Measurements from ENCODE around the gene WDR12. TPM values are rescaled to one million over a fixed set of nuclear protein-coding genes. Genes with fewer than 3 reads are reported as not detected.
A peak's percentile ranks its signal among the peaks of the same experiment; 100 is the strongest.
"Not testable (repeated sequence)": the region's sequence is repeated elsewhere in the genome, so short reads cannot be mapped to it uniquely, and the experiment has no call there.

Gene WDR12
- 39.3 and 52.2 TPM in 2 replicates for total RNA-seq (2012; rRNA removed)

GRCh38 chr2:202911512-202912341 lies at the start of gene WDR12, which contains the start of gene CARF:
WDR12 (minus strand) TSS chr2:202911673; CDS start chr2:202911476, 197 bp downstream.
CARF (plus strand) TSS chr2:202912275; CDS start chr2:202941903, 29,628 bp downstream.
- Histone ChIP-seq H3K9me3 (replicated peaks; ENCODE audit: low read length) (no peaks in the 10 kb centered on the region), H3K36me3 (ENCODE audit: insufficient read depth, low read length) (no peaks in the 10 kb centered on the region), H3K4me3 (ENCODE audit: low read length) (peak within 1 kb of the TSS; percentile 84), H3K9ac (ENCODE audit: low read depth, low read length) (peak within 1 kb of the TSS; percentile 89), H3K4me1 (ENCODE audit: control insufficient read depth, insufficient read depth, low read length) (peaks cover 7% of the 10 kb centered on the region), H3K4me2 (ENCODE audit: low read length) (peak within 1 kb of the TSS; percentile 91), H3K27me3 (ENCODE audit: control insufficient read depth, insufficient read depth, low read length) (no peaks in the 10 kb centered on the region)

DNA sequence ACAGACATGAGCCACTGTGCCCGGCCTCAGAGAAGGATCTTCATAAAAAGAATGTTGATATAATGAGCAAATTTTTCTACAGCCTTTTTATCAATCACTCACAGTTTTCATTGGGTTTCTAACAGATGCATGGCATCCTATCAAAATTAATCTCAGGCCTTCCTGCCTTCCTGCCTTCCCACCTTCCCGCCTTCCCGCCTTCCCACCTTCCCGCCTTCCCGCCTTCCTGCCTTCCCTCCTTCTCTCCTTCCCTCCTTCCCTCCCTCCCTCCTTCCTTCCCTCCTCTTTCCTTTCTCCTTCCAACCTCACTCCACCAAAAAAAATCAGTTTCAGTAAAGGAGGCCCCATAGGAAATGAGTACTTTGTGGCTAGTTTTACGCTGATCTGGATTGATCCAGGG lies 49.1 kb upstream of the WDR12 start:
- no peaks in the 10 kb centered on the region for H3K36me3 ChIP-seq (ENCODE audit: insufficient read depth, low read length)
- no peaks in the 10 kb centered on the region for H3K9me3 ChIP-seq (replicated peaks; ENCODE audit: low read length)
- no peaks in the 10 kb centered on the region for H3K27me3 ChIP-seq (ENCODE audit: control insufficient read depth, insufficient read depth, low read length)
- H3K4me2 ChIP-seq (ENCODE audit: low read length), result no peak overlapping the region
- no peak overlapping the region for H3K9ac ChIP-seq (ENCODE audit: low read depth, low read length)
- no peak overlapping the region for H3K4me3 ChIP-seq (ENCODE audit: low read length)
- no peaks in the 10 kb centered on the region for H3K4me1 ChIP-seq (ENCODE audit: control insufficient read depth, insufficient read depth, low read length)

DNA sequence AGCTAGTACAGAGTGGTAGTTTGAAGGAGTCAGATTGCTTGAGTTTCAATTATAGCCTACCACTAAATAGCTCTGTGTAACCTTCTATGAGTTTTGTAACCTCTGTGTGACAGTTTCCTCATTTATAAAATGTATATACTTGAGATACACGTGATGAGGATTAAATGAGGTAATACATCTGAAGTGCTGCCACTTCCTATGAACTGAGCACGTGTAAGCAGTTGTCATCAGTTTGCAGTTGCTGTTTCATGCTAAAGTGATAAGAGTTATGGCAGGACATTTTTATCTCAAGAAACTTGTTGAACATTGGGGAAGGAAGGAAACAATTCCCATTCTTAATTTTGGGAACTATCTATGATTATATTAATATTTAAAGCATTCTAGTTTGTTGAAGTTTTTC lies 39.1 kb upstream of the WDR12 start:
- Histone ChIP-seq H3K4me2 (ENCODE audit: low read length) (no peak overlapping the region), H3K36me3 (ENCODE audit: insufficient read depth, low read length) (no peaks in the 10 kb centered on the region), H3K4me3 (ENCODE audit: low read length) (no peak overlapping the region), H3K9ac (ENCODE audit: low read depth, low read length) (no peak overlapping the region), H3K4me1 (ENCODE audit: control insufficient read depth, insufficient read depth, low read length) (no peaks in the 10 kb centered on the region), H3K9me3 (replicated peaks; ENCODE audit: low read length) (no peaks in the 10 kb centered on the region), H3K27me3 (ENCODE audit: control insufficient read depth, insufficient read depth, low read length) (no peaks in the 10 kb centered on the region)

DNA sequence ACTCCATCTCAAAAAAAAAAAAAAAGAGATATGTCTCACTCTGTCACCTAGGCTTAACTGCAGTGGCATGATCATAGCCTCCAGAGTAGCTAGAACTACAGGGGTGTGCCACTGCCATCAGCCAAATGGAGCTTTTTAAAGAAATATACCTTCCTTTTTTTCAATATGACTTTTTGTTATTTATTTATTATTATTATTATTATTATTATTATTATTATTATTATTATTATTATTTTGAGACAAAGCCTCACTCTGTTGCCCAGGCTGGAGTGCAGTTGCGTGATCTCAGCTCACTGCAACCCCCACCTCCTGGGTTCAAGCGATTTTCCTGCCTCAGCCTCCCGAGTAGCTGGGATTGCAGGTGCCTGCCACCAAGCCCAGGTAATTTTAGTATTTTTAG lies 37.9 kb upstream of the WDR12 start:
- H3K9ac ChIP-seq (ENCODE audit: low read depth, low read length), result not testable (repeated sequence)

GRCh38 chr2:202945497-202945896 lies 34.0 kb upstream of the WDR12 start:
- Histone ChIP-seq H3K9me3 (replicated peaks; ENCODE audit: low read length) (no peaks in the 10 kb centered on the region), H3K4me3 (ENCODE audit: low read length) (no peak overlapping the region), H3K4me2 (ENCODE audit: low read length) (no peak overlapping the region), H3K27me3 (ENCODE audit: control insufficient read depth, insufficient read depth, low read length) (no peaks in the 10 kb centered on the region), H3K9ac (ENCODE audit: low read depth, low read length) (no peak overlapping the region), H3K4me1 (ENCODE audit: control insufficient read depth, insufficient read depth, low read length) (peaks cover 3% of the 10 kb centered on the region), H3K36me3 (ENCODE audit: insufficient read depth, low read length) (no peaks in the 10 kb centered on the region)

More for the DNA sequence above, 37.9 kb upstream of the WDR12 start:
- H3K27me3 ChIP-seq (ENCODE audit: control insufficient read depth, insufficient read depth, low read length); H3K36me3 ChIP-seq (ENCODE audit: insufficient read depth, low read length); H3K4me1 ChIP-seq (ENCODE audit: control insufficient read depth, insufficient read depth, low read length); H3K4me2 ChIP-seq (ENCODE audit: low read length); H3K9me3 ChIP-seq (replicated peaks; ENCODE audit: low read length); H3K4me3 ChIP-seq (ENCODE audit: low read length): not testable (repeated sequence)

- Histone ChIP-seq H3K27me3 (ENCODE audit: control insufficient read depth, insufficient read depth, low read length) (no peaks in the 10 kb centered on the region), H3K9ac (ENCODE audit: low read depth, low read length) (no peak overlapping the region), H3K9me3 (replicated peaks; ENCODE audit: low read length) (no peaks in the 10 kb centered on the region), H3K4me2 (ENCODE audit: low read length) (no peak overlapping the region), H3K36me3 (ENCODE audit: insufficient read depth, low read length) (no peaks in the 10 kb centered on the region), H3K4me1 (ENCODE audit: control insufficient read depth, insufficient read depth, low read length) (peaks cover 3% of the 10 kb centered on the region), H3K4me3 (ENCODE audit: low read length) (no peak overlapping the region)
Measured at GRCh38 chr2:202944816-202945215, 33.3 kb upstream of the WDR12 start.

GRCh38 chr2:202944408-202944807 lies 32.9 kb upstream of the WDR12 start:
- Histone ChIP-seq H3K9me3 (replicated peaks; ENCODE audit: low read length) (no peaks in the 10 kb centered on the region), H3K36me3 (ENCODE audit: insufficient read depth, low read length) (no peaks in the 10 kb centered on the region), H3K27me3 (ENCODE audit: control insufficient read depth, insufficient read depth, low read length) (no peaks in the 10 kb centered on the region), H3K9ac (ENCODE audit: low read depth, low read length) (no peak overlapping the region), H3K4me1 (ENCODE audit: control insufficient read depth, insufficient read depth, low read length) (peaks cover 3% of the 10 kb centered on the region), H3K4me3 (ENCODE audit: low read length) (no peak overlapping the region), H3K4me2 (ENCODE audit: low read length) (no peak overlapping the region)

DNA sequence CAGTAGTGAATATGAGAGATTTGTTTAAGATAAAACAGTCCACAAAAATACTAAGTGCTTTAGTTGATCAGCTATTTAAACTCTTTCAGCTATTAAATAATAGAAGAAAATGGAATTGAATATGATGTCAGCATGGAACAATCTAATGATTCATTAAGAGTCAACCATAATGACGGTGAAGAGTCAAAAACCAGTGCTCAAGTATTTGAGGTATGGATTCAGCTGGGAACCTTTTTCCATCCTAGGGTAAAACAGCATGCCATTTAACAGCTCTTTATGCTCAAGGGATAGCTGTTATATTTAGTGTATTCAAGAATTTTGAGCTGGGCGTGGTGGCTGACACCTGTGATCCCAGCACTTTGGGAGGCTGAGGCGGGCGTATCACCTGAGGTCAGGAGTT lies 30.3 kb upstream of the WDR12 start:
- Histone ChIP-seq H3K27me3 (ENCODE audit: control insufficient read depth, insufficient read depth, low read length) (no peaks in the 10 kb centered on the region), H3K36me3 (ENCODE audit: insufficient read depth, low read length) (peaks cover 4% of the 10 kb centered on the region), H3K9me3 (replicated peaks; ENCODE audit: low read length) (no peaks in the 10 kb centered on the region), H3K4me2 (ENCODE audit: low read length) (no peak overlapping the region), H3K4me3 (ENCODE audit: low read length) (no peak overlapping the region), H3K4me1 (ENCODE audit: control insufficient read depth, insufficient read depth, low read length) (peaks cover 3% of the 10 kb centered on the region), H3K9ac (ENCODE audit: low read depth, low read length) (no peak overlapping the region)

GRCh38 chr2:202938960-202939359 lies 27.5 kb upstream of the WDR12 start:
- Histone ChIP-seq H3K36me3 (ENCODE audit: insufficient read depth, low read length) (peaks cover 7% of the 10 kb centered on the region), H3K4me3 (ENCODE audit: low read length) (no peak overlapping the region), H3K9me3 (replicated peaks; ENCODE audit: low read length) (no peaks in the 10 kb centered on the region), H3K27me3 (ENCODE audit: control insufficient read depth, insufficient read depth, low read length) (no peaks in the 10 kb centered on the region), H3K4me2 (ENCODE audit: low read length) (no peak overlapping the region), H3K4me1 (ENCODE audit: control insufficient read depth, insufficient read depth, low read length) (no peaks in the 10 kb centered on the region), H3K9ac (ENCODE audit: low read depth, low read length) (no peak overlapping the region)

GRCh38 chr2:202934456-202934855 lies 23.0 kb upstream of the WDR12 start:
- H3K9ac ChIP-seq (ENCODE audit: low read depth, low read length), result no peak overlapping the region
- no peak overlapping the region for H3K4me3 ChIP-seq (ENCODE audit: low read length)
- no peaks in the 10 kb centered on the region for H3K9me3 ChIP-seq (replicated peaks; ENCODE audit: low read length)
- H3K4me1 ChIP-seq (ENCODE audit: control insufficient read depth, insufficient read depth, low read length), result no peaks in the 10 kb centered on the region
- no peaks in the 10 kb centered on the region for H3K27me3 ChIP-seq (ENCODE audit: control insufficient read depth, insufficient read depth, low read length)
- no peak overlapping the region for H3K4me2 ChIP-seq (ENCODE audit: low read length)
- H3K36me3 ChIP-seq (ENCODE audit: insufficient read depth, low read length), result peaks cover 7% of the 10 kb centered on the region

DNA sequence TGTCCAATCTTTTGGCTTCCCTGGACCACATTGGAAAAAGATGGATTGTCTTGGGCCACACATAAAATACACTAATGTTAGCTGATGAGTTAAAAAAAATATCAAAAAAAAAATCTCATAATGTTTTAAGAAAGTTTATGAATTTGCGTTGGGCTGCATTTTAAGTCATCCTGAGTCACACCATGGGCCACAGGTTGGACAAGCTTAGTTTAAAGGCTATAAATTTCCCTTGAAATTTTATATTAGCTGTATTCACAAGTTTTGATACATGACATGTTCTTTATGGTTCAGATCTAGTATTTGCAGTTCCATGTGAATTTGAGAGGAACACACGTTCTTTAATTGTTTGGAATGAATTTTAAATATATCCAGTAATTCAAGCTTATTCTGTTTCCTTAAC lies 22.5 kb upstream of the WDR12 start:
- no peaks in the 10 kb centered on the region for H3K27me3 ChIP-seq (ENCODE audit: control insufficient read depth, insufficient read depth, low read length)
- H3K9ac ChIP-seq (ENCODE audit: low read depth, low read length), result no peak overlapping the region
- H3K9me3 ChIP-seq (replicated peaks; ENCODE audit: low read length), result no peaks in the 10 kb centered on the region
- no peak overlapping the region for H3K4me2 ChIP-seq (ENCODE audit: low read length)
- no peak overlapping the region for H3K4me3 ChIP-seq (ENCODE audit: low read length)
- H3K36me3 ChIP-seq (ENCODE audit: insufficient read depth, low read length), result peaks cover 6% of the 10 kb centered on the region
- no peaks in the 10 kb centered on the region for H3K4me1 ChIP-seq (ENCODE audit: control insufficient read depth, insufficient read depth, low read length)

DNA sequence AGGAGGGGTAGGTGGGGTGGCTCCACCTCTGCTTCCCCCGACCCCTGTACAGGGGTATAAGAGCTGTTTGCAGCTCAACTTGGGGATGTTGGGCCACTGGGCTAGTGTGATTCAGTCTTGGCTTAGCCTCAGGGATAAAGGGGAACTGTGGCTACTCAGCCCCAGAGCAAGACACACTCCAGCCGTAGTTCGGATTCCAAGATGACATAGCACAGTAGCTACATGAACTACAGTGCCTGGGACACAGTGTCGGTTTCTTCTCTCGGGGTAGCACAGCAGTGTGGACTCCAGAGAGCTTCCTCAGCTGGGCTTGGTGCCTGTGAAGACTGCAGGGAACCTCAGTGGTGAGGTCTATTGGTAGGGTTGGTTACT lies 21.7 kb upstream of the WDR12 start:
- H3K4me1 ChIP-seq (ENCODE audit: control insufficient read depth, insufficient read depth, low read length), result no peaks in the 10 kb centered on the region
- H3K9me3 ChIP-seq (replicated peaks; ENCODE audit: low read length), result no peaks in the 10 kb centered on the region
- peaks cover 2% of the 10 kb centered on the region for H3K36me3 ChIP-seq (ENCODE audit: insufficient read depth, low read length)
- H3K4me3 ChIP-seq (ENCODE audit: low read length), result no peak overlapping the region
- no peak overlapping the region for H3K4me2 ChIP-seq (ENCODE audit: low read length)
- H3K27me3 ChIP-seq (ENCODE audit: control insufficient read depth, insufficient read depth, low read length), result no peaks in the 10 kb centered on the region
- no peak overlapping the region for H3K9ac ChIP-seq (ENCODE audit: low read depth, low read length)
